Tibial nerve (tissue), 4 donors: ENCODE data around the gene LRRC40. TPM values are rescaled to one million over a fixed set of nuclear protein-coding genes. Genes with fewer than 3 reads are reported as not detected.

Experiments used
- DNase-seq, 2 donors: peaks; one replicate each; pipeline ENCODE4 v3.0.0-alpha.2; 2019; ENCODE audit warnings: low spot score in 2 of 2
- H3K27ac ChIP-seq, 4 donors: fragments of 200-600 bp; sonication (generic) in 3 of 4; one replicate each; pipeline ENCODE4 v1.5.1; 2017 to 2019; ENCODE audit warnings: mild to moderate bottlenecking in 1 of 4
- H3K27me3 ChIP-seq, 2 donors: fragments of 200-600 bp; sonication (generic) in 1 of 2; one replicate each; pipeline versions ENCODE4 v1.5.1 to v1.6.0; 2017 to 2019
- H3K36me3 ChIP-seq, 3 donors: fragments of 200-600 bp; sonication (generic); one replicate each; pipeline ENCODE4 v1.5.1; 2018 to 2019
- H3K4me1 ChIP-seq, 4 donors: fragments of 200-600 bp; sonication (generic) in 3 of 4; one replicate each; pipeline ENCODE4 v1.5.1; 2017 to 2019
- H3K4me3 ChIP-seq, 4 donors: fragments of 200-600 bp; sonication (generic) in 3 of 4; one replicate each; pipeline ENCODE4 v1.5.1; 2017 to 2019; ENCODE audit warnings: mild to moderate bottlenecking in 1 of 4, moderate library complexity in 1 of 4
- H3K9me3 ChIP-seq, 4 donors: fragments of 200-600 bp; sonication (generic) in 3 of 4; one replicate each; pipeline ENCODE4 v1.5.1; 2017 to 2019
- EP300 ChIP-seq, 2 donors: sonication (generic); formaldehyde crosslinking; IDR thresholded peaks; one replicate each; pipeline ENCODE4 v1.6.1; 2017; ENCODE audit warnings: antibody characterized with exemption in 2 of 2, mild to moderate bottlenecking in 1 of 2
- POLR2A ChIP-seq, 2 donors: fragments of 450-650 bp; IDR thresholded peaks; one replicate each; pipeline ENCODE4 v1.6.1; 2017; ENCODE audit warnings: antibody characterized with exemption in 2 of 2, mild to moderate bottlenecking in 2 of 2, moderate library complexity in 2 of 2
- WGBS, 2 donors: methylation state at CpG; one replicate each; pipeline ENCODE4 v1.1.5; 2018; 5-methylcytosine and 5-hydroxymethylcytosine counted together
- total RNA-seq, 4 donors: library from RNA; depleted of rRNA; stranded (reverse); fragments of >200 nt; gene quantifications; one replicate each; pipeline ENCODE4 v1.1.0, GENCODE V29; 2016
- TF ChIP-seq, protein P1 (sequence below), 5 experiments: fragments of 200-600 bp in 3 of 5; fragments of 450-650 bp in 2 of 5; sonication (generic) in 3 of 5; IDR thresholded peaks; one replicate each; pipeline ENCODE4 v1.5.1; 2016 to 2019; ENCODE audit warnings: antibody characterized with exemption in 5 of 5, mild to moderate bottlenecking in 3 of 5, moderate library complexity in 2 of 5

LRRC40 gene
- total RNA-seq, 4 donors from 2014 or later: 8.2 to 14.2 (median 10.2) TPM

DNA sequence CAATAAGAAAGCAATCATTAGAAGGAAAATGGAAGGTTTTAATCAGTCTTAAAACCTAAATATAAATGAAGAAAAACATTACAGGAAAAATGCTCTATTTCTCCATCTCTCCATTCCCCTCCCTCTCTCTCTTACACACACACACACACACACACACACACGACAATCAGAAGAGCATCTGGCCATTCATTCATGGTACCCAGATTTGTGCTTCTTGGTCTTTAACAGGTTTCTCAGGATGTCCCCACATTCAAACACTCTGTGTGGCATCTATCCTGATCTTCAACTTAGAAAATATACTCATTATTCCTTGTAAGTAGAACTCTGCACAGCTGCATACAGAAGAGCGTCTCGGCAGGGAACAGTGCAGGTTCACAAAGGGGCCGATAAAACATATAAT is 779 bp downstream of the LRRC40 start:
- WGBS, 2 donors: 2 to 3% methylated on average over 4 of the region's 4 CpGs

DNA sequence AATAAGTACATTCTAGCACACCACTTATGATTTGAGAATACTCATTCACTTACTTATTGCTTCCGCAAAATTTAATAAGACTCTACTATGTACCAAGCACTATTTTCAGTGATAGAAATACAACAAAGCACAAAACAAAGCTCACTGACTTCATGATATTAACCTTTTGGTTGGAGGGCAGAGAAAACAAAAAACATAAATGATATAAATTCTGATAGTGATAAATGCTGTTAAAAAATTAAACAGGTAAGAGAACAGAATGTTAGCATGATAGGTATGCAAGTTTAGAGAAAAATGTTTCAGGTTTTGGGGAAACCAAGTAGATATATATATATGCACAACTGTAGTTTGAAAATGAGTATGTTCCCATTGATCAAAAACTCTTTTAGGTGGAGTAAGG is 1.2 kb downstream of the LRRC40 start:
- Histone ChIP-seq H3K9me3 (no peaks in the 10 kb centered on the region), H3K27me3 (no peaks in the 10 kb centered on the region), H3K27ac (no peak overlapping the region), H3K4me3 (peak overlapping the region in 2 of 4 donors; percentile 82 to 86), H3K36me3 (peaks cover 0 to 11% (median 0%) of the 10 kb centered on the region in 3 donors), H3K4me1 (peaks cover 0 to 45% (median 29%) of the 10 kb centered on the region in 4 donors)
- no peak for DNase-seq
- 86 to 89% methylated on average over 1 of the region's 1 CpG for WGBS, 2 donors
- TF ChIP-seq, protein P1, sequence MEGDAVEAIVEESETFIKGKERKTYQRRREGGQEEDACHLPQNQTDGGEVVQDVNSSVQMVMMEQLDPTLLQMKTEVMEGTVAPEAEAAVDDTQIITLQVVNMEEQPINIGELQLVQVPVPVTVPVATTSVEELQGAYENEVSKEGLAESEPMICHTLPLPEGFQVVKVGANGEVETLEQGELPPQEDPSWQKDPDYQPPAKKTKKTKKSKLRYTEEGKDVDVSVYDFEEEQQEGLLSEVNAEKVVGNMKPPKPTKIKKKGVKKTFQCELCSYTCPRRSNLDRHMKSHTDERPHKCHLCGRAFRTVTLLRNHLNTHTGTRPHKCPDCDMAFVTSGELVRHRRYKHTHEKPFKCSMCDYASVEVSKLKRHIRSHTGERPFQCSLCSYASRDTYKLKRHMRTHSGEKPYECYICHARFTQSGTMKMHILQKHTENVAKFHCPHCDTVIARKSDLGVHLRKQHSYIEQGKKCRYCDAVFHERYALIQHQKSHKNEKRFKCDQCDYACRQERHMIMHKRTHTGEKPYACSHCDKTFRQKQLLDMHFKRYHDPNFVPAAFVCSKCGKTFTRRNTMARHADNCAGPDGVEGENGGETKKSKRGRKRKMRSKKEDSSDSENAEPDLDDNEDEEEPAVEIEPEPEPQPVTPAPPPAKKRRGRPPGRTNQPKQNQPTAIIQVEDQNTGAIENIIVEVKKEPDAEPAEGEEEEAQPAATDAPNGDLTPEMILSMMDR (IDR thresholded peaks at IDR 0.05): no peak
- no peak for TF ChIP-seq POLR2A (IDR thresholded peaks at IDR 0.05)
- no peak for TF ChIP-seq EP300 (IDR thresholded peaks at IDR 0.05)

More for the DNA sequence above, 779 bp downstream of the LRRC40 start:
- peak overlapping the region; percentile 79 to 94 (median 91) for H3K27ac ChIP-seq
- H3K36me3 ChIP-seq: peaks cover 0 to 11% (median 0%) of the 10 kb centered on the region in 3 donors
- TF ChIP-seq POLR2A (IDR thresholded peaks at IDR 0.05): no peak
- TF ChIP-seq, protein P1 (IDR thresholded peaks at IDR 0.05): no peak
- no peak for TF ChIP-seq EP300 (IDR thresholded peaks at IDR 0.05)
- H3K4me1 ChIP-seq: peaks cover 0 to 49% (median 31%) of the 10 kb centered on the region in 4 donors
- H3K4me3 ChIP-seq: peak overlapping the region; percentile 50 to 86 (median 75)
- no peaks in the 10 kb centered on the region for H3K9me3 ChIP-seq
- no peak for DNase-seq
- H3K27me3 ChIP-seq: no peaks in the 10 kb centered on the region

DNA sequence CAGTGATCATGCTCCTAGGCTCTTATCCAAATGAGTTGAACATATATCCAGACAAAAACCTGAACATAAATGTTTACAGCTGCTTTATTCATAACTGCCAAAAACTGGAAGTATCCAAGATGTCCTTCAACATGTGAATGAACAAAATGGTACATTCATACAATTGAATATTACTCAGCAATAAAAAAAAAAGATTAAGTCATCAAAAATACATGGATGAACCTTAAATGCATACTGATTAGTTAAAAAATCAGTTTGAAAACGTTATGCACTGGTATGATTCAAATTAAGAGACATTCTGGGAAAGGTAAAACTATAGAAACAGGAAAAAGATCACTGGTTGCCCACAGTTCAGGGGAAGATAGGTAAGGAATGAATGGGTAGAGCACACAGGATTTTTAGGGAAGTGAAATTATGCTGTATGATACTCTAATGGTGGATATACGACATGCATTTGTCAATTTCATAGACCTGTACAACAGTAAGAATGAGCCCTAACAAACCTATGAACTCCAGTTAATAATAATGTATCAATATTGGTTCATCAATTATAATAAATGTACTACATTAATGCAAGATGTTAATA is 3.1 kb downstream of the LRRC40 start:
- Histone ChIP-seq H3K4me3 (no peak overlapping the region), H3K27me3 (no peaks in the 10 kb centered on the region), H3K4me1 (peaks cover 0 to 27% (median 18%) of the 10 kb centered on the region in 4 donors), H3K9me3 (no peaks in the 10 kb centered on the region), H3K27ac (no peak overlapping the region), H3K36me3 (no peaks in the 10 kb centered on the region)
- DNase-seq: no peak
- WGBS, 2 donors: 63 to 66% methylated on average over 2 of the region's 2 CpGs
- TF ChIP-seq, protein P1 (IDR thresholded peaks at IDR 0.05): no peak

DNA sequence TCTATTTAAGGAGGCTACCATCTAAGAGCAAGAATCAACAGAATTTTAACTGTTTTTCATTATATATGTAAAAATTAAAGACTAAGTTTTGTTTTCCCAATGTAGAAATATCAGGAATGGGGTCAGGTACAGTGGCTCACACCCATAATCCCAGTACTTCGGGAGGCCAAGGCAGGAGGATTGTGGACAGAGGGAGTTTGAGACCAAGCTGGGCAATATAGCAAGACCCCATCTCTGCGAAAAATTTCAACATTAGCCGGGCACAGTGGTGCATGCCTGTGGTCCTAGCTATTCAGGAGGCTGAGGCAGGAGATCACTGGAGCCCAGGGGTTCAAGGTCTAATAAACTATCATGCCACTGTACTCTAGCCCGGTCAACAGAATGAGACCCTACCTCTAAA is 5.3 kb downstream of the LRRC40 start:
- Histone ChIP-seq H3K27ac (no peak overlapping the region), H3K9me3 (no peaks in the 10 kb centered on the region), H3K4me1 (peaks cover 0 to 15% (median 11%) of the 10 kb centered on the region in 4 donors), H3K4me3 (no peak overlapping the region), H3K36me3 (no peaks in the 10 kb centered on the region), H3K27me3 (no peaks in the 10 kb centered on the region)
- DNase-seq: no peak
- no peak for TF ChIP-seq POLR2A (IDR thresholded peaks at IDR 0.05)
- TF ChIP-seq, protein P1 (IDR thresholded peaks at IDR 0.05): no peak
- no peak for TF ChIP-seq EP300 (IDR thresholded peaks at IDR 0.05)
- 95 to 98% methylated on average over 4 of the region's 4 CpGs for WGBS, 2 donors

DNA sequence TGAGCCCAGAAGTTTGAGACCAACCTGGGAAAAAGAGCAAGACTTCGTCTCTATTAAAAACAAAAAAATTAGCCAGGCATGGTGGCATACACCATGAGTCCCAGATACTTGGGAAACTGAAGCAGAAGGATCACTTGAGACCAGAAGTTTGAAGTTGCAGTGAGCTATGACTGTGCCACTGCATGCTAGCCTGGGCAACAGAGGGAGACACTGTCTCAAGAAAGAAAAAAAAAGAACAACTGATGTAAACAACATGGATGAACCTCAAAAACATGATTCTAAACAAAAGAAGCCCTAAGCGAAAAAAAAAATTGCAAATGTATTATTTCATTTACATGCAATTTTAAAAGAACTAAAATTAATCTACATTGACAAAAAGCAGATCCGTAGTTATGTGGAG is 9.0 kb downstream of the LRRC40 start:
- peaks cover 0 to 6% (median 0%) of the 10 kb centered on the region in 4 donors for H3K4me1 ChIP-seq
- no peaks in the 10 kb centered on the region for H3K36me3 ChIP-seq
- TF ChIP-seq, protein P1 (IDR thresholded peaks at IDR 0.05): no peak
- TF ChIP-seq EP300 (IDR thresholded peaks at IDR 0.05): no peak
- TF ChIP-seq POLR2A (IDR thresholded peaks at IDR 0.05): no peak
- no peak for DNase-seq
- 92 to 93% methylated on average over 3 of the region's 3 CpGs for WGBS, 2 donors
- H3K9me3 ChIP-seq: no peaks in the 10 kb centered on the region
- H3K27ac ChIP-seq: no peak overlapping the region
- H3K27me3 ChIP-seq: no peaks in the 10 kb centered on the region
- H3K4me3 ChIP-seq: no peak overlapping the region
